ENCODE results near the gene FOXP1. TPM values are rescaled to one million over a fixed set of nuclear protein-coding genes. Genes with fewer than 3 reads are reported as not detected.
A peak's percentile ranks its signal among the peaks of the same experiment; 100 is the strongest.

FOXP1 gene
- total RNA-seq, 1 donor = 55.7 TPM

- no peak for TF ChIP-seq CTCF (IDR thresholded peaks at IDR 0.05; ENCODE audit: insufficient read depth, low read depth, low read length)
- no peak for DNase-seq (ENCODE audit: low read depth)
- no peak overlapping the region for H3K4me3 ChIP-seq (ENCODE audit: low read depth, low read length)
These were observed 508.0 kb downstream of the FOXP1 start for GRCh38 chr3:71075494-71075893.

GRCh38 chr3:71074423-71074822 is 509.1 kb downstream of the FOXP1 start:
- TF ChIP-seq CTCF (IDR thresholded peaks at IDR 0.05; ENCODE audit: insufficient read depth, low read depth, low read length) = no peak
- no peak overlapping the region for H3K4me3 ChIP-seq (ENCODE audit: low read depth, low read length)
- DNase-seq (ENCODE audit: low read depth) = no peak

- TF ChIP-seq CTCF (IDR thresholded peaks at IDR 0.05; ENCODE audit: insufficient read depth, low read depth, low read length) = no peak
- H3K4me3 ChIP-seq (ENCODE audit: low read depth, low read length) = no peak overlapping the region
- DNase-seq (ENCODE audit: low read depth) = no peak
These were observed 510.5 kb downstream of the FOXP1 start for GRCh38 chr3:71072986-71073385.

- no peak overlapping the region for H3K4me3 ChIP-seq (ENCODE audit: low read depth, low read length)
- no peak for TF ChIP-seq CTCF (IDR thresholded peaks at IDR 0.05; ENCODE audit: insufficient read depth, low read depth, low read length)
- peak; percentile 33 for DNase-seq (ENCODE audit: low read depth)
These were observed 511.2 kb downstream of the FOXP1 start for GRCh38 chr3:71072287-71072686.

GRCh38 chr3:71070497-71071463 is 512.7 kb downstream of the FOXP1 start:
- H3K4me3 ChIP-seq (ENCODE audit: low read depth, low read length) = no peak overlapping the region
- peak; percentile 72 for DNase-seq (ENCODE audit: low read depth)
- TF ChIP-seq CTCF (IDR thresholded peaks at IDR 0.05; ENCODE audit: insufficient read depth, low read depth, low read length) = no peak

GRCh38 chr3:71069797-71070196 is 513.7 kb downstream of the FOXP1 start:
- DNase-seq (ENCODE audit: low read depth) = peak; percentile 56
- no peak overlapping the region for H3K4me3 ChIP-seq (ENCODE audit: low read depth, low read length)
- TF ChIP-seq CTCF (IDR thresholded peaks at IDR 0.05; ENCODE audit: insufficient read depth, low read depth, low read length) = peak; percentile 44
